ENCODE results near the gene ASTN1. TPM values are rescaled to one million over a fixed set of nuclear protein-coding genes. Genes with fewer than 3 reads are reported as not detected.

ASTN1 gene
- total RNA-seq, 1 experiment from 2014 or later: not detected

GRCh38 chr1:176809292-176809691 lies 355.2 kb downstream of the ASTN1 start:
- POLR2A ChIA-PET (ENCODE audit: unreplicated experiment): no interaction called here
- no TSS peak for BruUV-seq (replicated peaks)
- no peak for DNase-seq
- Histone ChIP-seq H3K9me2 (ENCODE audit: insufficient read depth) (no peaks in the 10 kb centered on the region), H4K20me1 (ENCODE audit: insufficient read depth) (no peaks in the 10 kb centered on the region), H3K36me3 (ENCODE audit: low read depth) (no peaks in the 10 kb centered on the region), H3F3A (ENCODE audit: insufficient read depth, low read depth) (no peaks in the 10 kb centered on the region), H3K27ac (no peak overlapping the region), H3K4me1 (replicated peaks; ENCODE audit: insufficient read depth) (no peaks in the 10 kb centered on the region), H3K4me2 (no peak overlapping the region), H3K9me3 (ENCODE audit: insufficient read depth, low read depth) (no peaks in the 10 kb centered on the region), H3K4me3 (no peak overlapping the region), H3K27me3 (ENCODE audit: insufficient read depth, low read depth) (no peaks in the 10 kb centered on the region), H2AFZ (no peak overlapping the region), H3K79me2 (ENCODE audit: low read depth) (no peaks in the 10 kb centered on the region)
- intact Hi-C loops (cut with micrococcal nuclease; ENCODE audit: unreplicated experiment): no loop called here
- CTCF ChIA-PET: no interaction called here
- TF ChIP-seq EZH2 (IDR thresholded peaks at IDR 0.05; ENCODE audit: low read depth) (no peak), CTCF (conservative IDR thresholded peaks at IDR 0.05) (no peak)

Small RNAs within 50 kb of the gene (microRNA-seq; reads per million reads assigned to microRNA genes)
- gene MIR488 (ENCODE audit: borderline number of aligned reads, borderline replicate concordance): not detected

Other genes starting within 250 kb of the ASTN1 start
- gene BRINP2, start 6.2 kb upstream of the ASTN1 start, total RNA-seq (2021): not detected in 2 replicates